IgD-negative memory B cell (primary cell): Measurements from ENCODE around the gene TRIM74. TPM values are rescaled to one million over a fixed set of nuclear protein-coding genes. Genes with fewer than 3 reads are reported as not detected.
"Not testable (repeated sequence)": the region's sequence is repeated elsewhere in the genome, so short reads cannot be mapped to it uniquely, and the experiment has no call there.

Experiments used
- H3K27ac Mint-ChIP-seq, 3 donors: one replicate each; pipeline ENCODE4 v1.8.0; 2020 to 2022; ENCODE audit warnings: mild to moderate bottlenecking in 3 of 3, mixed read lengths in 3 of 3, moderate library complexity in 1 of 3
- H3K27me3 Mint-ChIP-seq: one replicate; pipeline ENCODE4 v1.8.0; 2021; ENCODE audit warnings: mixed read lengths
- H3K36me3 Mint-ChIP-seq: one replicate; pipeline ENCODE4 v1.8.0; 2020; ENCODE audit warnings: mild to moderate bottlenecking, mixed read lengths
- H3K4me1 Mint-ChIP-seq, 3 donors: one replicate each; pipeline ENCODE4 v1.8.0; 2020 to 2022; ENCODE audit warnings: mixed read lengths in 3 of 3, mild to moderate bottlenecking in 1 of 3
- H3K4me3 Mint-ChIP-seq, 4 donors: one replicate each; pipeline ENCODE4 v1.8.0; 2020 to 2022; ENCODE audit warnings: mild to moderate bottlenecking in 4 of 4, mixed read lengths in 4 of 4, moderate library complexity in 3 of 4
- H3K9me3 Mint-ChIP-seq, 3 donors: one replicate each; pipeline ENCODE4 v1.8.0; 2020 to 2021; ENCODE audit warnings: mixed read lengths in 3 of 3, mild to moderate bottlenecking in 1 of 3
- polyA plus RNA-seq: library from polyadenylated mRNA; unstranded; fragments of 300-500 nt; fragmentation: Illumina TruSeq; gene quantifications from one replicate; pipeline ENCODE4 v1.2.3, GENCODE V29; 2021

TRIM74 gene
- polyA plus RNA-seq, 1 donor from 2014 or later: 0.66 TPM

GRCh38 chr7:72965186-72965975 is 3.9 kb downstream of the TRIM74 start:
- H3K9me3 Mint-ChIP-seq, H3K27me3 Mint-ChIP-seq, H3K4me1 Mint-ChIP-seq, H3K4me3 Mint-ChIP-seq, H3K27ac Mint-ChIP-seq, H3K36me3 Mint-ChIP-seq: not testable (repeated sequence)

- not testable (repeated sequence) for H3K36me3 Mint-ChIP-seq, H3K27ac Mint-ChIP-seq, H3K4me3 Mint-ChIP-seq, H3K9me3 Mint-ChIP-seq, H3K27me3 Mint-ChIP-seq, H3K4me1 Mint-ChIP-seq
Observed at GRCh38 chr7:72963056-72963455, 6.2 kb downstream of the TRIM74 start.

GRCh38 chr7:72961346-72961650 is 8.0 kb downstream of the TRIM74 start:
- H3K27ac Mint-ChIP-seq, H3K9me3 Mint-ChIP-seq, H3K4me1 Mint-ChIP-seq, H3K27me3 Mint-ChIP-seq, H3K36me3 Mint-ChIP-seq, H3K4me3 Mint-ChIP-seq: not testable (repeated sequence)

GRCh38 chr7:72960626-72961345 is 8.5 kb downstream of the TRIM74 start:
- H3K27me3 Mint-ChIP-seq, H3K27ac Mint-ChIP-seq, H3K36me3 Mint-ChIP-seq, H3K4me1 Mint-ChIP-seq, H3K4me3 Mint-ChIP-seq, H3K9me3 Mint-ChIP-seq: not testable (repeated sequence)

- H3K9me3 Mint-ChIP-seq, H3K36me3 Mint-ChIP-seq, H3K27me3 Mint-ChIP-seq, H3K4me3 Mint-ChIP-seq, H3K4me1 Mint-ChIP-seq, H3K27ac Mint-ChIP-seq: not testable (repeated sequence)
Observed at GRCh38 chr7:72960029-72960428, 9.2 kb downstream of the TRIM74 start.

- not testable (repeated sequence) for H3K27me3 Mint-ChIP-seq
- peak overlapping the region in 1 of 3 donors; percentile 59 for H3K27ac Mint-ChIP-seq
- peak overlapping the region; percentile 55 to 92 (median 88) for H3K4me3 Mint-ChIP-seq
Observed at GRCh38 chr7:72954563-72955198, 14.6 kb downstream of the TRIM74 start.

GRCh38 chr7:72953901-72954562 is 15.2 kb downstream of the TRIM74 start:
- not testable (repeated sequence) for H3K4me3 Mint-ChIP-seq, H3K36me3 Mint-ChIP-seq, H3K9me3 Mint-ChIP-seq, H3K27me3 Mint-ChIP-seq, H3K27ac Mint-ChIP-seq, H3K4me1 Mint-ChIP-seq

More at GRCh38 chr7:72954563-72955198, 14.6 kb downstream of the TRIM74 start:
- H3K9me3 Mint-ChIP-seq, H3K4me1 Mint-ChIP-seq, H3K36me3 Mint-ChIP-seq: not testable (repeated sequence)

GRCh38 chr7:72950432-72950831 is 18.8 kb downstream of the TRIM74 start:
- not testable (repeated sequence) for H3K27ac Mint-ChIP-seq, H3K27me3 Mint-ChIP-seq, H3K36me3 Mint-ChIP-seq, H3K4me1 Mint-ChIP-seq, H3K9me3 Mint-ChIP-seq, H3K4me3 Mint-ChIP-seq

- not testable (repeated sequence) for H3K4me1 Mint-ChIP-seq, H3K27ac Mint-ChIP-seq, H3K27me3 Mint-ChIP-seq, H3K9me3 Mint-ChIP-seq, H3K36me3 Mint-ChIP-seq, H3K4me3 Mint-ChIP-seq
Observed at GRCh38 chr7:72949686-72950085, 19.6 kb downstream of the TRIM74 start.

GRCh38 chr7:72949276-72949675 is 20.0 kb downstream of the TRIM74 start:
- not testable (repeated sequence) for H3K9me3 Mint-ChIP-seq, H3K27me3 Mint-ChIP-seq, H3K4me1 Mint-ChIP-seq, H3K36me3 Mint-ChIP-seq, H3K27ac Mint-ChIP-seq, H3K4me3 Mint-ChIP-seq

GRCh38 chr7:72948714-72949113 is 20.6 kb downstream of the TRIM74 start:
- H3K4me3 Mint-ChIP-seq, H3K27me3 Mint-ChIP-seq, H3K4me1 Mint-ChIP-seq, H3K9me3 Mint-ChIP-seq, H3K27ac Mint-ChIP-seq, H3K36me3 Mint-ChIP-seq: not testable (repeated sequence)

GRCh38 chr7:72946130-72946745 is 23.0 kb downstream of the TRIM74 start:
- H3K27ac Mint-ChIP-seq, H3K9me3 Mint-ChIP-seq, H3K27me3 Mint-ChIP-seq, H3K36me3 Mint-ChIP-seq, H3K4me1 Mint-ChIP-seq, H3K4me3 Mint-ChIP-seq: not testable (repeated sequence)

GRCh38 chr7:72945597-72945996 is 23.7 kb downstream of the TRIM74 start:
- not testable (repeated sequence) for H3K27ac Mint-ChIP-seq, H3K36me3 Mint-ChIP-seq, H3K27me3 Mint-ChIP-seq, H3K9me3 Mint-ChIP-seq, H3K4me1 Mint-ChIP-seq, H3K4me3 Mint-ChIP-seq

- not testable (repeated sequence) for H3K27ac Mint-ChIP-seq, H3K9me3 Mint-ChIP-seq
Observed at GRCh38 chr7:72944937-72945336, 24.3 kb downstream of the TRIM74 start.

GRCh38 chr7:72942956-72943355 is 26.3 kb downstream of the TRIM74 start:
- not testable (repeated sequence) for H3K9me3 Mint-ChIP-seq, H3K27ac Mint-ChIP-seq, H3K36me3 Mint-ChIP-seq

More at GRCh38 chr7:72944937-72945336, 24.3 kb downstream of the TRIM74 start:
- not testable (repeated sequence) for H3K36me3 Mint-ChIP-seq, H3K4me3 Mint-ChIP-seq, H3K4me1 Mint-ChIP-seq, H3K27me3 Mint-ChIP-seq

More at GRCh38 chr7:72942956-72943355, 26.3 kb downstream of the TRIM74 start:
- H3K27me3 Mint-ChIP-seq, H3K4me1 Mint-ChIP-seq, H3K4me3 Mint-ChIP-seq: not testable (repeated sequence)
